Measurements from ENCODE around the gene CDH4. TPM values are rescaled to one million over a fixed set of nuclear protein-coding genes. Genes with fewer than 3 reads are reported as not detected.

The CDH4 gene
- total RNA-seq, 1 experiment from 2014 or later: not detected

DNA sequence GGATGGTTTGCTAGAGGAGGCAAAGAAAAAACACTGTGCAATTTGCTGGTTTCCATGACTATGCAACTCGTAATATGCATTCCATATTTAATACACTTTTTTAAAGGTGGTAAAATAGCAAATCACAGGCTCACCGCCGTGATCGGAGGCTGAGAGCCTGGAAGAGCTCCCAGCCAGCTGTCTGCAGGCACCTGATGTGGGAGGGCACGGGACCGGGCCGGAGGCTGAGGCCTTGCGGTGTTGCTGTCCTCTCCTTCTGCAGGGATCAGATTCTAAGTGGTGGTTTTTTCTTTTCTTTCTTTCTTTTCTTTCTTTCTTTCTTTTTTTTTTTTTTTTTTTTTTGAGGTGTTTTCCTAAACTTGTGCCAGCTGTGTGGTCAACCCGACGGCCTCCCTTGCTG is 282.3 kb downstream of the CDH4 start:
- POLR2A ChIA-PET (ENCODE audit: unreplicated experiment): interaction anchor here (0.7 kb wide), 1 partner anchor 203 kb away, joined by 3 read pairs; no protein-coding TSS in a partner anchor
- TF ChIP-seq CTCF (conservative IDR thresholded peaks at IDR 0.05): no peak
- TF ChIP-seq EZH2 (IDR thresholded peaks at IDR 0.05; ENCODE audit: low read depth): no peak

GRCh38 chr20:61535091-61535490 is 283.0 kb downstream of the CDH4 start:
- intact Hi-C loops (cut with micrococcal nuclease; ENCODE audit: unreplicated experiment): no loop called here

More for the DNA sequence above, 282.3 kb downstream of the CDH4 start:
- Histone ChIP-seq H3K4me2 (no peak overlapping the region), H3K9me2 (ENCODE audit: insufficient read depth) (no peaks in the 10 kb centered on the region), H3K9me3 (ENCODE audit: insufficient read depth, low read depth) (no peaks in the 10 kb centered on the region), H3K79me2 (ENCODE audit: low read depth) (no peaks in the 10 kb centered on the region), H3K4me3 (no peak overlapping the region), H3K36me3 (ENCODE audit: low read depth) (no peaks in the 10 kb centered on the region), H2AFZ (no peak overlapping the region), H3F3A (ENCODE audit: insufficient read depth, low read depth) (no peaks in the 10 kb centered on the region), H3K27ac (no peak overlapping the region), H3K27me3 (ENCODE audit: insufficient read depth, low read depth) (peaks cover 99% of the 10 kb centered on the region), H4K20me1 (ENCODE audit: insufficient read depth) (no peaks in the 10 kb centered on the region; the same call in 1 of the 2 replicates), H3K4me1 (replicated peaks; ENCODE audit: insufficient read depth) (no peaks in the 10 kb centered on the region)
- CTCF ChIA-PET: no interaction called here
- no peak for DNase-seq
- no TSS peak for BruUV-seq (replicated peaks)
- intact Hi-C loops (cut with micrococcal nuclease; ENCODE audit: unreplicated experiment): no loop called here

GRCh38 chr20:61535536-61535935 is 283.5 kb downstream of the CDH4 start:
- Histone ChIP-seq H3K36me3 (ENCODE audit: low read depth) (no peaks in the 10 kb centered on the region), H3F3A (ENCODE audit: insufficient read depth, low read depth) (no peaks in the 10 kb centered on the region), H3K4me2 (no peak overlapping the region), H3K27ac (no peak overlapping the region), H2AFZ (no peak overlapping the region), H3K79me2 (ENCODE audit: low read depth) (no peaks in the 10 kb centered on the region), H3K4me1 (replicated peaks; ENCODE audit: insufficient read depth) (no peaks in the 10 kb centered on the region), H3K9me2 (ENCODE audit: insufficient read depth) (no peaks in the 10 kb centered on the region), H3K27me3 (ENCODE audit: insufficient read depth, low read depth) (peaks cover 99% of the 10 kb centered on the region), H3K4me3 (no peak overlapping the region), H3K9me3 (ENCODE audit: insufficient read depth, low read depth) (no peaks in the 10 kb centered on the region), H4K20me1 (ENCODE audit: insufficient read depth) (no peaks in the 10 kb centered on the region; the same call in 1 of the 2 replicates)
- BruUV-seq (replicated peaks): no TSS peak
- intact Hi-C loops (cut with micrococcal nuclease; ENCODE audit: unreplicated experiment): no loop called here
- ChIA-PET POLR2A (ENCODE audit: unreplicated experiment) (no interaction called here), CTCF (no interaction called here)
- TF ChIP-seq EZH2 (IDR thresholded peaks at IDR 0.05; ENCODE audit: low read depth) (no peak), CTCF (conservative IDR thresholded peaks at IDR 0.05) (no peak)
- DNase-seq: no peak

More at GRCh38 chr20:61535091-61535490, 283.0 kb downstream of the CDH4 start:
- ChIA-PET POLR2A (ENCODE audit: unreplicated experiment) (interaction anchor here (0.7 kb wide), 1 partner anchor 204 kb away, joined by 3 read pairs; no protein-coding TSS in a partner anchor), CTCF (no interaction called here)
- peaks cover 99% of the 10 kb centered on the region for H3K27me3 ChIP-seq (ENCODE audit: insufficient read depth, low read depth)
- H3F3A ChIP-seq (ENCODE audit: insufficient read depth, low read depth): no peaks in the 10 kb centered on the region
- no peaks in the 10 kb centered on the region; the same call in 1 of the 2 replicates for H4K20me1 ChIP-seq (ENCODE audit: insufficient read depth)
- H3K36me3 ChIP-seq (ENCODE audit: low read depth): no peaks in the 10 kb centered on the region
- H3K79me2 ChIP-seq (ENCODE audit: low read depth): no peaks in the 10 kb centered on the region
- H3K9me3 ChIP-seq (ENCODE audit: insufficient read depth, low read depth): no peaks in the 10 kb centered on the region
- TF ChIP-seq CTCF (conservative IDR thresholded peaks at IDR 0.05): no peak
- no peak for TF ChIP-seq EZH2 (IDR thresholded peaks at IDR 0.05; ENCODE audit: low read depth)
- no peak overlapping the region for H3K4me3 ChIP-seq
- H3K27ac ChIP-seq: no peak overlapping the region
- H2AFZ ChIP-seq: no peak overlapping the region
- BruUV-seq (replicated peaks): no TSS peak
- DNase-seq: no peak
- no peaks in the 10 kb centered on the region for H3K9me2 ChIP-seq (ENCODE audit: insufficient read depth)
- no peaks in the 10 kb centered on the region for H3K4me1 ChIP-seq (replicated peaks; ENCODE audit: insufficient read depth)
- H3K4me2 ChIP-seq: no peak overlapping the region
